Measurements from ENCODE around the gene ZNF335.

GRCh38 chr20:45999557-46000261, 27.7 kb upstream of the ZNF335 start:
- TF ChIP-seq MYC (IDR thresholded peaks at IDR 0.05; ENCODE audit: low read depth, low read length) (no peak), CTCF (IDR thresholded peaks at IDR 0.05; ENCODE audit: low read depth, low read length) (no peak)

All from NB4 (cell line).